ENCODE measurements around the gene COPS2.

COPS2 gene

GRCh38 chr15:49155110-49155833 lies at the start of gene COPS2:
Gene COPS2, minus strand, starts transcription at chr15:49155599. Its CDS starts 21 bp downstream, at chr15:49155578.
- no peak for TF ChIP-seq CTCF (IDR thresholded peaks at IDR 0.05)

GRCh38 chr15:49200347-49200746 lies 44.9 kb upstream of the COPS2 start:
- no peak for TF ChIP-seq CTCF (IDR thresholded peaks at IDR 0.05)

- TF ChIP-seq CTCF (IDR thresholded peaks at IDR 0.05), result no peak
These were observed 44.3 kb upstream of the COPS2 start for GRCh38 chr15:49199666-49200065.

- TF ChIP-seq CTCF (IDR thresholded peaks at IDR 0.05), result no peak
These were observed 41.5 kb upstream of the COPS2 start for GRCh38 chr15:49196856-49197255.

GRCh38 chr15:49191892-49192291 lies 36.5 kb upstream of the COPS2 start:
- TF ChIP-seq CTCF (IDR thresholded peaks at IDR 0.05), result no peak

GRCh38 chr15:49190586-49190985 lies 35.2 kb upstream of the COPS2 start:
- no peak for TF ChIP-seq CTCF (IDR thresholded peaks at IDR 0.05)

- no peak for TF ChIP-seq CTCF (IDR thresholded peaks at IDR 0.05)
These were observed 34.2 kb upstream of the COPS2 start for GRCh38 chr15:49189631-49190030.

- no peak for TF ChIP-seq CTCF (IDR thresholded peaks at IDR 0.05)
These were observed 33.5 kb upstream of the COPS2 start for GRCh38 chr15:49188933-49189332.

Data from LNCAP (cell line).